ENCODE results near the gene FARP1.

DNA sequence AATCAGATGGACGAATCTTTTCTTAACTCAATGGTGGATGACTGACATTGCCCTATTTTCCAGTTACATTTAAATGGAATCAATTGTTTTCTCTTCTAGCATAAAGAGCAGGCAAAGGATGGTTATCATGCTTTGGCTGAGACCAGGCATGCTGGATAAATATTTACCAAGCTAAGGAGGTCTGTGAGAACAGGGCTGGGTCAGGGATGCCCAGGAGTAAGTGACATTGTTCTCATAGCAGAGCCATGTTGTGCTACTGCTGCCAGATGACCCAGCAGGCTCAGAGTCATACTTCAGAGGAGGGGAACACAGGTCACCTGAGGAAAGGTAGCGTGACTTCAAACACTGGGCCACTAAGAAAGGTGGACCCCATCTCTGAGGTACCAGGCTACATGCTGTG, 150.2 kb downstream of the FARP1 start:
- no peak for TF ChIP-seq POLR2A (IDR thresholded peaks at IDR 0.05)
- TF ChIP-seq, protein P1, sequence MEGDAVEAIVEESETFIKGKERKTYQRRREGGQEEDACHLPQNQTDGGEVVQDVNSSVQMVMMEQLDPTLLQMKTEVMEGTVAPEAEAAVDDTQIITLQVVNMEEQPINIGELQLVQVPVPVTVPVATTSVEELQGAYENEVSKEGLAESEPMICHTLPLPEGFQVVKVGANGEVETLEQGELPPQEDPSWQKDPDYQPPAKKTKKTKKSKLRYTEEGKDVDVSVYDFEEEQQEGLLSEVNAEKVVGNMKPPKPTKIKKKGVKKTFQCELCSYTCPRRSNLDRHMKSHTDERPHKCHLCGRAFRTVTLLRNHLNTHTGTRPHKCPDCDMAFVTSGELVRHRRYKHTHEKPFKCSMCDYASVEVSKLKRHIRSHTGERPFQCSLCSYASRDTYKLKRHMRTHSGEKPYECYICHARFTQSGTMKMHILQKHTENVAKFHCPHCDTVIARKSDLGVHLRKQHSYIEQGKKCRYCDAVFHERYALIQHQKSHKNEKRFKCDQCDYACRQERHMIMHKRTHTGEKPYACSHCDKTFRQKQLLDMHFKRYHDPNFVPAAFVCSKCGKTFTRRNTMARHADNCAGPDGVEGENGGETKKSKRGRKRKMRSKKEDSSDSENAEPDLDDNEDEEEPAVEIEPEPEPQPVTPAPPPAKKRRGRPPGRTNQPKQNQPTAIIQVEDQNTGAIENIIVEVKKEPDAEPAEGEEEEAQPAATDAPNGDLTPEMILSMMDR (IDR thresholded peaks at IDR 0.05) = no peak
